SU-DHL-6 (cell line): ENCODE measurements around the gene ELOVL6.

Source experiments
- H2AFZ ChIP-seq: fragments of 200-600 bp; sonication (generic); 2 replicates; pipeline ENCODE4 v1.6.1; 2014; ENCODE audit warnings: low read depth, mild to moderate bottlenecking, moderate library complexity, mixed read lengths, antibody characterized with exemption, low read length; ENCODE audit not compliant: severe bottlenecking
- H3F3A ChIP-seq: fragments of 200-600 bp; shearing (Covaris generic); 2 replicates; pipeline ENCODE4 v1.6.0; 2016; ENCODE audit warnings: antibody characterized with exemption, mild to moderate bottlenecking; ENCODE audit not compliant: insufficient read depth
- H3K27ac ChIP-seq: fragments of 200-600 bp; sonication (generic); 2 replicates; pipeline ENCODE4 v1.5.1; 2016; ENCODE audit warnings: low read depth, mild to moderate bottlenecking, low read length, moderate library complexity, mixed read lengths
- H3K27me3 ChIP-seq: fragments of 200-600 bp; sonication (generic), shearing (Covaris generic); 2 replicates; pipeline ENCODE4 v1.6.0; 2014; ENCODE audit warnings: mild to moderate bottlenecking, low read length
- H3K36me3 ChIP-seq: fragments of 200-600 bp; sonication (generic); 2 replicates; pipeline ENCODE4 v1.6.1; 2014; ENCODE audit warnings: mild to moderate bottlenecking, low read length, mixed read lengths
- H3K4me2 ChIP-seq: fragments of 300-600, 200-600 bp; shearing (Covaris generic), sonication (generic); 2 replicates; pipeline ENCODE4 v1.6.0; 2014; ENCODE audit warnings: low read length, low read depth, mild to moderate bottlenecking; ENCODE audit not compliant: poor library complexity, severe bottlenecking
- H3K4me3 ChIP-seq: fragments of 200-600 bp; sonication (generic); 2 replicates; pipeline ENCODE4 v1.5.1; 2014; ENCODE audit warnings: antibody characterized with exemption, low read length, mild to moderate bottlenecking, mixed read lengths; ENCODE audit not compliant: insufficient read depth, poor library complexity, severe bottlenecking
- H3K79me2 ChIP-seq: fragments of 200-600 bp; sonication (generic); 2 replicates; pipeline ENCODE4 v1.6.1; 2014; ENCODE audit warnings: mild to moderate bottlenecking, low read length, moderate library complexity; ENCODE audit not compliant: insufficient read depth
- H3K9ac ChIP-seq: fragments of 200-600 bp; sonication (generic); 2 replicates; pipeline ENCODE4 v1.7.0; 2014; ENCODE audit warnings: mild to moderate bottlenecking, low read length
- H3K9me2 ChIP-seq: fragments of 200-600 bp; sonication (generic); replicated peaks from 2 replicates; pipeline ENCODE4 v1.6.1; 2014; ENCODE audit warnings: low read length; ENCODE audit not compliant: insufficient read depth
- H3K9me3 ChIP-seq: fragments of 200-600 bp; sonication (generic); 2 replicates; pipeline ENCODE4 v1.6.1; 2014; ENCODE audit warnings: low read length, mixed read lengths; ENCODE audit not compliant: insufficient read depth
- H4K20me1 ChIP-seq: fragments of 200-600 bp; sonication (generic); 2 replicates; pipeline ENCODE4 v1.6.1; 2014; ENCODE audit warnings: low read depth, mild to moderate bottlenecking, antibody characterized with exemption, low read length, moderate library complexity, mixed read lengths
- EZH2phosphoT487 ChIP-seq: fragments of 200-600 bp; sonication (generic), shearing (Covaris generic); conservative IDR thresholded peaks from 2 replicates; pipeline ENCODE4 v1.6.1; 2018; ENCODE audit warnings: mild to moderate bottlenecking, antibody characterized with exemption, low read length, moderate library complexity, mixed read lengths
- TF ChIP-seq, protein P1 (sequence below): fragments of 200-600 bp; sonication (generic); IDR thresholded peaks from one replicate; pipeline ENCODE4 v1.5.1; 2017; ENCODE audit warnings: antibody characterized with exemption, mild to moderate bottlenecking, low read length, moderate library complexity; ENCODE audit not compliant: insufficient read depth, poor library complexity, severe bottlenecking

The ELOVL6 gene

GRCh38 chr4:110142461-110142860, 56.0 kb downstream of the ELOVL6 start:
- H3K79me2 ChIP-seq: no peaks in the 10 kb centered on the region
- H3K36me3 ChIP-seq: no peaks in the 10 kb centered on the region

GRCh38 chr4:110139815-110140214, 58.6 kb downstream of the ELOVL6 start:
- no peaks in the 10 kb centered on the region for H3K9me3 ChIP-seq
- H3F3A ChIP-seq: no peaks in the 10 kb centered on the region
- no peak overlapping the region for H3K9ac ChIP-seq
- H3K4me3 ChIP-seq: no peak overlapping the region
- H3K4me2 ChIP-seq: no peak overlapping the region
- TF ChIP-seq, protein P1, sequence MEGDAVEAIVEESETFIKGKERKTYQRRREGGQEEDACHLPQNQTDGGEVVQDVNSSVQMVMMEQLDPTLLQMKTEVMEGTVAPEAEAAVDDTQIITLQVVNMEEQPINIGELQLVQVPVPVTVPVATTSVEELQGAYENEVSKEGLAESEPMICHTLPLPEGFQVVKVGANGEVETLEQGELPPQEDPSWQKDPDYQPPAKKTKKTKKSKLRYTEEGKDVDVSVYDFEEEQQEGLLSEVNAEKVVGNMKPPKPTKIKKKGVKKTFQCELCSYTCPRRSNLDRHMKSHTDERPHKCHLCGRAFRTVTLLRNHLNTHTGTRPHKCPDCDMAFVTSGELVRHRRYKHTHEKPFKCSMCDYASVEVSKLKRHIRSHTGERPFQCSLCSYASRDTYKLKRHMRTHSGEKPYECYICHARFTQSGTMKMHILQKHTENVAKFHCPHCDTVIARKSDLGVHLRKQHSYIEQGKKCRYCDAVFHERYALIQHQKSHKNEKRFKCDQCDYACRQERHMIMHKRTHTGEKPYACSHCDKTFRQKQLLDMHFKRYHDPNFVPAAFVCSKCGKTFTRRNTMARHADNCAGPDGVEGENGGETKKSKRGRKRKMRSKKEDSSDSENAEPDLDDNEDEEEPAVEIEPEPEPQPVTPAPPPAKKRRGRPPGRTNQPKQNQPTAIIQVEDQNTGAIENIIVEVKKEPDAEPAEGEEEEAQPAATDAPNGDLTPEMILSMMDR: no peak
- TF ChIP-seq EZH2phosphoT487: no peak
- no peak overlapping the region for H3K27ac ChIP-seq
- H3K9me2 ChIP-seq: no peaks in the 10 kb centered on the region
- H3K36me3 ChIP-seq: no peaks in the 10 kb centered on the region
- H4K20me1 ChIP-seq: no peaks in the 10 kb centered on the region
- H3K79me2 ChIP-seq: no peaks in the 10 kb centered on the region
- H3K27me3 ChIP-seq: no peaks in the 10 kb centered on the region
- H2AFZ ChIP-seq: no peak overlapping the region

More at GRCh38 chr4:110142461-110142860, 56.0 kb downstream of the ELOVL6 start:
- H3K4me3 ChIP-seq: no peak overlapping the region
- H3F3A ChIP-seq: no peaks in the 10 kb centered on the region
- H3K9me2 ChIP-seq: no peaks in the 10 kb centered on the region
- TF ChIP-seq, protein P1: no peak
- TF ChIP-seq EZH2phosphoT487: no peak
- H3K27ac ChIP-seq: no peak overlapping the region
- no peaks in the 10 kb centered on the region for H3K9me3 ChIP-seq
- no peak overlapping the region for H3K9ac ChIP-seq
- no peak overlapping the region for H3K4me2 ChIP-seq
- no peaks in the 10 kb centered on the region for H3K27me3 ChIP-seq
- H4K20me1 ChIP-seq: no peaks in the 10 kb centered on the region
- no peak overlapping the region for H2AFZ ChIP-seq

- no peaks in the 10 kb centered on the region for H3K9me2 ChIP-seq
- no peaks in the 10 kb centered on the region for H4K20me1 ChIP-seq
- TF ChIP-seq, protein P1: no peak
- TF ChIP-seq EZH2phosphoT487: no peak
- H3K9me3 ChIP-seq: no peaks in the 10 kb centered on the region
- no peaks in the 10 kb centered on the region for H3F3A ChIP-seq
- no peaks in the 10 kb centered on the region for H3K79me2 ChIP-seq
- no peak overlapping the region for H2AFZ ChIP-seq
- H3K27me3 ChIP-seq: no peaks in the 10 kb centered on the region
- no peaks in the 10 kb centered on the region for H3K36me3 ChIP-seq
- no peak overlapping the region for H3K4me3 ChIP-seq
- H3K27ac ChIP-seq: no peak overlapping the region
- H3K9ac ChIP-seq: no peak overlapping the region
- no peak overlapping the region for H3K4me2 ChIP-seq
Measured at GRCh38 chr4:110139111-110139510, 59.3 kb downstream of the ELOVL6 start.

GRCh38 chr4:110138551-110138950, 59.9 kb downstream of the ELOVL6 start:
- Histone ChIP-seq H4K20me1 (no peaks in the 10 kb centered on the region), H3K36me3 (no peaks in the 10 kb centered on the region), H3K27me3 (no peaks in the 10 kb centered on the region), H3K9me3 (no peaks in the 10 kb centered on the region), H3K4me3 (no peak overlapping the region), H3K27ac (no peak overlapping the region), H3K9ac (no peak overlapping the region), H2AFZ (no peak overlapping the region), H3K9me2 (no peaks in the 10 kb centered on the region), H3F3A (no peaks in the 10 kb centered on the region), H3K79me2 (no peaks in the 10 kb centered on the region), H3K4me2 (no peak overlapping the region)
- TF ChIP-seq, protein P1: no peak
- no peak for TF ChIP-seq EZH2phosphoT487
